Stimulated activated CD4-positive, alpha-beta T cell treated with anti-CD3 and anti-CD28 coated beads, TNF-alpha, amount 100 ng/mL, for 1 hour (primary cell): ENCODE results near the gene PTPRM.

ENCODE experiments used
- DNase-seq, 3 donors: peaks; one replicate each; pipeline ENCODE4 v3.0.0-alpha.2; 2020; ENCODE audit warnings: low read depth in 3 of 3, low spot score in 1 of 3

Gene PTPRM

GRCh38 chr18:7598167-7599047 lies 31.3 kb downstream of the PTPRM start:
- DNase-seq: no peak

- DNase-seq: no peak
Measured at GRCh38 chr18:7600036-7600435, 32.9 kb downstream of the PTPRM start.

GRCh38 chr18:7600528-7601245 lies 33.6 kb downstream of the PTPRM start:
- no peak for DNase-seq

GRCh38 chr18:7601246-7601615 lies 34.1 kb downstream of the PTPRM start:
- DNase-seq: no peak

- no peak for DNase-seq
Measured at GRCh38 chr18:7601936-7602335, 34.8 kb downstream of the PTPRM start.

GRCh38 chr18:7603259-7604000 lies 36.3 kb downstream of the PTPRM start:
- DNase-seq: no peak

GRCh38 chr18:7604361-7604760 lies 37.2 kb downstream of the PTPRM start:
- DNase-seq: no peak

GRCh38 chr18:7605705-7606104 lies 38.6 kb downstream of the PTPRM start:
- no peak for DNase-seq

GRCh38 chr18:7607540-7608173 lies 40.5 kb downstream of the PTPRM start:
- DNase-seq: no peak

- no peak for DNase-seq
Measured at GRCh38 chr18:7608174-7608550, 41.0 kb downstream of the PTPRM start.

- no peak for DNase-seq
Measured at GRCh38 chr18:7608781-7609201, 41.7 kb downstream of the PTPRM start.

GRCh38 chr18:7609617-7610016 lies 42.5 kb downstream of the PTPRM start:
- no peak for DNase-seq

GRCh38 chr18:7614042-7614441 lies 46.9 kb downstream of the PTPRM start:
- DNase-seq: no peak

GRCh38 chr18:7615840-7616239 lies 48.7 kb downstream of the PTPRM start:
- no peak for DNase-seq

- no peak for DNase-seq
Measured at GRCh38 chr18:7616661-7617060, 49.5 kb downstream of the PTPRM start.

- DNase-seq: no peak
Measured at GRCh38 chr18:7617738-7618422, 50.8 kb downstream of the PTPRM start.

GRCh38 chr18:7618891-7619442 lies 51.9 kb downstream of the PTPRM start:
- no peak for DNase-seq

- DNase-seq: no peak
Measured at GRCh38 chr18:7619676-7620075, 52.6 kb downstream of the PTPRM start.

GRCh38 chr18:7622721-7623120 lies 55.6 kb downstream of the PTPRM start:
- DNase-seq: no peak

GRCh38 chr18:7623681-7624080 lies 56.6 kb downstream of the PTPRM start:
- no peak for DNase-seq
